H9 (cell line): ENCODE measurements around the gene PIP4K2A. TPM values are rescaled to one million over a fixed set of nuclear protein-coding genes. Genes with fewer than 3 reads are reported as not detected.

Source experiments
- DNase-seq: peaks from one replicate; pipeline ENCODE4 v3.0.0-alpha.2; 2017
- H2AFZ ChIP-seq: one replicate; pipeline ENCODE4 v1.6.1; 2013; ENCODE audit warnings: mild to moderate bottlenecking, low read length, control low read depth, moderate library complexity
- H2AK5ac ChIP-seq: 2 replicates; pipeline ENCODE4 v1.6.1; 2013; ENCODE audit warnings: low read length, control low read depth, mixed read lengths; ENCODE audit not compliant: insufficient read length
- H2BK120ac ChIP-seq: one replicate; pipeline ENCODE4 v1.6.1; 2013; ENCODE audit warnings: low read depth, mild to moderate bottlenecking, low read length, control low read depth, inconsistent platforms; ENCODE audit not compliant: poor library complexity, severe bottlenecking
- H2BK12ac ChIP-seq: 2 replicates; pipeline ENCODE4 v1.6.1; 2013; ENCODE audit warnings: low read length, control low read depth, mixed read lengths, low read depth; ENCODE audit not compliant: insufficient read length
- H2BK15ac ChIP-seq: 2 replicates; pipeline ENCODE4 v1.6.1; 2013; ENCODE audit warnings: low read depth, low read length, control low read depth
- H2BK20ac ChIP-seq: one replicate; pipeline ENCODE4 v1.6.1; 2013; ENCODE audit warnings: low read depth, mild to moderate bottlenecking, low read length, control low read depth, inconsistent platforms; ENCODE audit not compliant: poor library complexity, severe bottlenecking
- H2BK5ac ChIP-seq: 2 replicates; pipeline ENCODE4 v1.6.1; 2013; ENCODE audit warnings: low read length, control low read depth, mixed read lengths; ENCODE audit not compliant: insufficient read length
- H3K14ac ChIP-seq: 2 replicates; pipeline ENCODE4 v1.6.1; 2013; ENCODE audit warnings: low read length, control low read depth; ENCODE audit not compliant: insufficient read depth
- H3K18ac ChIP-seq: 2 replicates; pipeline ENCODE4 v1.6.1; 2013; ENCODE audit warnings: low read depth, mild to moderate bottlenecking, mixed read lengths, low read length, control low read depth; ENCODE audit not compliant: insufficient read length
- H3K23ac ChIP-seq: 2 replicates; pipeline ENCODE4 v1.6.1; 2013; ENCODE audit warnings: low read length, control low read depth, mixed read lengths, low read depth; ENCODE audit not compliant: insufficient read length
- H3K23me2 ChIP-seq: 2 replicates; pipeline ENCODE4 v1.6.1; 2013; ENCODE audit warnings: low read depth, mild to moderate bottlenecking, mixed read lengths, low read length, control low read depth; ENCODE audit not compliant: insufficient read length, poor library complexity, severe bottlenecking
- H3K27ac ChIP-seq: 2 replicates; pipeline ENCODE4 v1.5.1; 2013; ENCODE audit warnings: low read length, control low read depth, mixed read lengths, low read depth; ENCODE audit not compliant: insufficient read length
- H3K27me3 ChIP-seq: 2 replicates; pipeline ENCODE4 v1.6.1; 2013; ENCODE audit warnings: low read length, control low read depth, inconsistent platforms; ENCODE audit not compliant: insufficient read depth
- H3K4ac ChIP-seq: 2 replicates; pipeline ENCODE4 v1.6.1; 2013; ENCODE audit warnings: low read depth, mild to moderate bottlenecking, control low read depth, inconsistent platforms, low read length, moderate library complexity
- H3K4me1 ChIP-seq: 2 replicates; pipeline ENCODE4 v1.6.1; 2013; ENCODE audit warnings: low read length, control low read depth, inconsistent platforms; ENCODE audit not compliant: insufficient read depth
- H3K4me2 ChIP-seq: 2 replicates; pipeline ENCODE4 v1.6.1; 2013; ENCODE audit warnings: low read length, control low read depth, mixed read lengths; ENCODE audit not compliant: insufficient read length, insufficient read depth
- H3K56ac ChIP-seq: 2 replicates; pipeline ENCODE4 v1.6.1; 2013; ENCODE audit warnings: low read depth, mild to moderate bottlenecking, mixed read lengths, low read length, control low read depth; ENCODE audit not compliant: insufficient read length
- H3K79me1 ChIP-seq: 2 replicates; pipeline ENCODE4 v1.6.1; 2013; ENCODE audit warnings: low read depth, mild to moderate bottlenecking, moderate library complexity, low read length, control low read depth, inconsistent platforms; ENCODE audit not compliant: insufficient read depth, poor library complexity, severe bottlenecking
- H3K79me2 ChIP-seq: 2 replicates; pipeline ENCODE4 v1.6.1; 2013; ENCODE audit warnings: low read length, control low read depth, inconsistent platforms; ENCODE audit not compliant: insufficient read depth
- H3K9ac ChIP-seq: 2 replicates; pipeline ENCODE4 v1.6.1; 2013; ENCODE audit warnings: low read length, control low read depth, mixed read lengths; ENCODE audit not compliant: insufficient read length; ENCODE audit errors: extremely low read depth
- H3K9me3 ChIP-seq: one replicate; pipeline ENCODE4 v1.6.1; 2013; ENCODE audit warnings: low read depth, low read length, inconsistent platforms; ENCODE audit not compliant: control insufficient read depth
- H3T11ph ChIP-seq: one replicate; pipeline ENCODE4 v1.6.1; 2013; ENCODE audit warnings: mild to moderate bottlenecking, low read length, control low read depth, inconsistent platforms
- H4K20me1 ChIP-seq: one replicate; pipeline ENCODE4 v1.6.1; 2013; ENCODE audit not compliant: control insufficient read depth, insufficient read length, insufficient read depth
- H4K5ac ChIP-seq: 2 replicates; pipeline ENCODE4 v1.6.1; 2013; ENCODE audit warnings: low read depth, mild to moderate bottlenecking, mixed read lengths, low read length, control low read depth; ENCODE audit not compliant: insufficient read length
- H4K8ac ChIP-seq: replicated peaks from 2 replicates; pipeline ENCODE4 v1.6.1; 2013; ENCODE audit warnings: low read length, control low read depth, mixed read lengths, low read depth; ENCODE audit not compliant: insufficient read length
- H4K91ac ChIP-seq: 2 replicates; pipeline ENCODE4 v1.6.1; 2013; ENCODE audit warnings: low read depth, mild to moderate bottlenecking, moderate library complexity, mixed read lengths, low read length, control low read depth; ENCODE audit not compliant: insufficient read length
- H3K27ac Mint-ChIP-seq, 3 experiments: 2 replicates in 2 of 3; 3 replicates in 1 of 3; pipeline ENCODE4 v1.8.0; 2020 to 2021; ENCODE audit warnings: mixed read lengths in 3 of 3, mild to moderate bottlenecking in 1 of 3, moderate library complexity in 1 of 3
- H3K27me3 Mint-ChIP-seq: 2 replicates; pipeline ENCODE4 v1.8.0; 2021; ENCODE audit warnings: low read depth, mild to moderate bottlenecking, moderate library complexity, mixed read lengths
- H3K36me3 Mint-ChIP-seq, 3 experiments: 2 replicates in 2 of 3; 3 replicates in 1 of 3; pipeline ENCODE4 v1.8.0; 2020 to 2021; ENCODE audit warnings: low read depth in 3 of 3, mixed read lengths in 3 of 3; ENCODE audit not compliant: insufficient read depth in 1 of 3
- H3K4me1 Mint-ChIP-seq, 2 experiments: 2 replicates each; pipeline ENCODE4 v1.8.0; 2020; ENCODE audit warnings: mixed read lengths in 2 of 2
- H3K4me3 Mint-ChIP-seq, 2 experiments: 2 replicates in 1 of 2; 3 replicates in 1 of 2; pipeline ENCODE4 v1.8.0; 2020 to 2021; ENCODE audit warnings: mild to moderate bottlenecking in 2 of 2, mixed read lengths in 2 of 2, moderate library complexity in 1 of 2
- H3K9me3 Mint-ChIP-seq, 2 experiments: 2 replicates in 1 of 2; 3 replicates in 1 of 2; pipeline ENCODE4 v1.8.0; 2020; ENCODE audit warnings: mild to moderate bottlenecking in 2 of 2, mixed read lengths in 2 of 2, moderate library complexity in 1 of 2
- WGBS: extraction: QIAGEN DNeasy Blood & Tissue Kit; methylation state at CpG from one replicate; pipeline ENCODE4 v1.1.7; 2013; ENCODE audit warnings: missing lambda C conversion rate, low lambda C conversion rate, mixed read lengths; ENCODE audit not compliant: insufficient read length; ENCODE audit errors: extremely low coverage; 5-methylcytosine and 5-hydroxymethylcytosine counted together
- total RNA-seq: library from RNA; stranded (reverse); gene quantifications from 2 replicates; pipeline ENCODE4 v1.2.1, GENCODE V29; 2021
- TF ChIP-seq, protein P1 (sequence below): fragments of 200-600 bp; sonication (generic); conservative IDR thresholded peaks from 3 replicates; pipeline ENCODE4 v1.8.0; 2021; ENCODE audit warnings: antibody characterized with exemption, mild to moderate bottlenecking

PIP4K2A gene
- total RNA-seq, 1 experiment from 2014 or later, result 33.6 TPM

- Histone ChIP-seq H3K27ac (peak overlapping the region; percentile 25), H3K79me1 (no peaks in the 10 kb centered on the region), H3K4ac (no peak overlapping the region), H2BK15ac (no peak overlapping the region), H4K91ac (no peak overlapping the region), H2BK20ac (no peak overlapping the region), H2BK12ac (no peak overlapping the region), H2AFZ (no peak overlapping the region), H3K23ac (no peak overlapping the region), H2BK5ac (no peak overlapping the region), H2BK120ac (no peak overlapping the region), H4K5ac (no peak overlapping the region), H3K79me2 (peaks cover 8% of the 10 kb centered on the region; the same call in 1 of the 2 replicates), H2AK5ac (no peak overlapping the region), H3K9me3 (no peaks in the 10 kb centered on the region), H3K4me1 (peaks cover 13% of the 10 kb centered on the region), H3K9ac (no peak overlapping the region), H3K4me2 (no peak overlapping the region), H3K18ac (no peak overlapping the region), H3K56ac (no peak overlapping the region), H3K23me2 (no peaks in the 10 kb centered on the region), H4K20me1 (no peaks in the 10 kb centered on the region), H3K14ac (no peak overlapping the region), H3K27me3 (no peaks in the 10 kb centered on the region), H3T11ph (no peak overlapping the region), H4K8ac (no peak overlapping the region)
- Mint-ChIP-seq H3K27me3 (no peaks in the 10 kb centered on the region), H3K36me3 (no peaks in the 10 kb centered on the region; a peak in 1 of 7 replicates), H3K27ac (peak overlapping the region; percentile 56 to 96 (median 86); a peak in 6 of 7 replicates), H3K9me3 (no peaks in the 10 kb centered on the region), H3K4me1 (peaks cover 59 to 63% of the 10 kb centered on the region in 2 experiments), H3K4me3 (no peak overlapping the region)
- TF ChIP-seq, protein P1, sequence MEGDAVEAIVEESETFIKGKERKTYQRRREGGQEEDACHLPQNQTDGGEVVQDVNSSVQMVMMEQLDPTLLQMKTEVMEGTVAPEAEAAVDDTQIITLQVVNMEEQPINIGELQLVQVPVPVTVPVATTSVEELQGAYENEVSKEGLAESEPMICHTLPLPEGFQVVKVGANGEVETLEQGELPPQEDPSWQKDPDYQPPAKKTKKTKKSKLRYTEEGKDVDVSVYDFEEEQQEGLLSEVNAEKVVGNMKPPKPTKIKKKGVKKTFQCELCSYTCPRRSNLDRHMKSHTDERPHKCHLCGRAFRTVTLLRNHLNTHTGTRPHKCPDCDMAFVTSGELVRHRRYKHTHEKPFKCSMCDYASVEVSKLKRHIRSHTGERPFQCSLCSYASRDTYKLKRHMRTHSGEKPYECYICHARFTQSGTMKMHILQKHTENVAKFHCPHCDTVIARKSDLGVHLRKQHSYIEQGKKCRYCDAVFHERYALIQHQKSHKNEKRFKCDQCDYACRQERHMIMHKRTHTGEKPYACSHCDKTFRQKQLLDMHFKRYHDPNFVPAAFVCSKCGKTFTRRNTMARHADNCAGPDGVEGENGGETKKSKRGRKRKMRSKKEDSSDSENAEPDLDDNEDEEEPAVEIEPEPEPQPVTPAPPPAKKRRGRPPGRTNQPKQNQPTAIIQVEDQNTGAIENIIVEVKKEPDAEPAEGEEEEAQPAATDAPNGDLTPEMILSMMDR, result no peak
- DNase-seq, result no peak
- no CpG with 5 or more reads among the region's 1 CpG for WGBS
Observed at GRCh38 chr10:22673091-22673392, 41.3 kb downstream of the PIP4K2A start.
